GM19468 (cell line): ENCODE measurements around the gene ATP5PD.
A peak's percentile ranks its signal among the peaks of the same experiment; 100 is the strongest.
"Not testable (repeated sequence)": the region's sequence is repeated elsewhere in the genome, so short reads cannot be mapped to it uniquely, and the experiment has no call there.

Experiments used
- ATAC-seq: cut with Tn5 transposase; IDR thresholded peaks from one replicate; pipeline ENCODE4 v1.9.1; 2021; ENCODE audit warnings: mild to moderate bottlenecking, moderate library complexity, moderate number of reproducible peaks; ENCODE audit not compliant: unreplicated experiment; ENCODE audit errors: extremely low read depth

ATP5PD gene

GRCh38 chr17:75026650-75027049, 20.1 kb downstream of the ATP5PD start:
- not testable (repeated sequence) for ATAC-seq

- ATAC-seq, result not testable (repeated sequence)
Observed at GRCh38 chr17:75025398-75025734, 21.4 kb downstream of the ATP5PD start.

GRCh38 chr17:75024686-75025397, 21.9 kb downstream of the ATP5PD start:
- no peak for ATAC-seq

- ATAC-seq, result no peak
Observed at GRCh38 chr17:75020331-75021110, 26.2 kb downstream of the ATP5PD start.

GRCh38 chr17:75019710-75020109, 27.1 kb downstream of the ATP5PD start:
- ATAC-seq, result no peak

GRCh38 chr17:75019146-75019545, 27.6 kb downstream of the ATP5PD start:
- no peak for ATAC-seq

GRCh38 chr17:75013092-75013559, 33.6 kb downstream of the ATP5PD start:
- ATAC-seq, result no peak

- peak; percentile 81 for ATAC-seq
Observed at GRCh38 chr17:75012346-75013091, 34.2 kb downstream of the ATP5PD start, which contains the start of gene MRPL58. MRPL58 (plus strand) TSS chr17:75012670; CDS start chr17:75012687, 17 bp downstream.

GRCh38 chr17:75012096-75012345, 34.7 kb downstream of the ATP5PD start:
- no peak for ATAC-seq

GRCh38 chr17:75011401-75012095, 35.2 kb downstream of the ATP5PD start:
- no peak for ATAC-seq

- ATAC-seq, result no peak
Observed at GRCh38 chr17:75010683-75011400, 35.9 kb downstream of the ATP5PD start.

GRCh38 chr17:75009139-75009724, 37.5 kb downstream of the ATP5PD start:
- no peak for ATAC-seq

GRCh38 chr17:75008373-75008772, 38.4 kb downstream of the ATP5PD start:
- no peak for ATAC-seq

GRCh38 chr17:75006653-75007052, 40.1 kb downstream of the ATP5PD start:
- ATAC-seq, result no peak

- ATAC-seq, result not testable (repeated sequence)
Observed at GRCh38 chr17:75006084-75006483, 40.7 kb downstream of the ATP5PD start.

GRCh38 chr17:75005291-75005690, 41.5 kb downstream of the ATP5PD start:
- no peak for ATAC-seq

GRCh38 chr17:75004371-75004770, 42.4 kb downstream of the ATP5PD start:
- no peak for ATAC-seq

GRCh38 chr17:75003957-75004355, 42.8 kb downstream of the ATP5PD start:
- no peak for ATAC-seq
